ENCODE measurements around the gene NID1.

GRCh38 chr1:236021424-236022135, 43.3 kb downstream of the NID1 start:
- TF ChIP-seq CTCF (IDR thresholded peaks at IDR 0.05 in 8 of 11, conservative IDR thresholded peaks at IDR 0.05 in 3 of 11) (no peak), POLR2A (IDR thresholded peaks at IDR 0.05) (no peak), POLR2AphosphoS5 (IDR thresholded peaks at IDR 0.05) (no peak)

Data from spleen (tissue), 7 donors.